22Rv1 (cell line): Measurements from ENCODE around the gene ETDB.
"Not testable (repeated sequence)": the region's sequence is repeated elsewhere in the genome, so short reads cannot be mapped to it uniquely, and the experiment has no call there.

Source experiments
- ZFX ChIP-seq: fragments of 450-650 bp; IDR thresholded peaks from 2 replicates; pipeline ENCODE4 v1.6.1; 2017; ENCODE audit warnings: antibody characterized with exemption, borderline replicate concordance
- TF ChIP-seq, protein P1 (sequence below): fragments of 450-650 bp; IDR thresholded peaks from 2 replicates; pipeline ENCODE4 v1.5.1; 2017; ENCODE audit warnings: mild to moderate bottlenecking

DNA sequence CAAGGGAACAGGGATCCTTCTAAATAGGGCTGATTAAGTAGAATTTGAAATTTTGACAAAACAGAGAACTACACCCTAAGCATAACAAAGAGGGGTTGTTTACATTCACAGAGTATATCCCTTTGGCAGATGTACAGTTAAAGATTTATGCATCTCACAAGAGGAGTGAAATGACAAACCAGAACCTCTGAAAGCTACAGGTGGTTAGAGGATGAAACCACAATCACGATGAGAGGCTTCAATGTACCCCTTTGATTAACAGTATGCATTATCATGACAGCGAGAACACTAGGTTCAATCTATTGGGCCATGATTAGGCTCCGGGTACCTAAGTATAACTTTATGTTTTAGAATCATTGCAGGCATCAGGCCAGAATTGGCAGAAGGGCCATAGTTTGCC is 34.4 kb upstream of the ETDB start:
- TF ChIP-seq, protein P1, sequence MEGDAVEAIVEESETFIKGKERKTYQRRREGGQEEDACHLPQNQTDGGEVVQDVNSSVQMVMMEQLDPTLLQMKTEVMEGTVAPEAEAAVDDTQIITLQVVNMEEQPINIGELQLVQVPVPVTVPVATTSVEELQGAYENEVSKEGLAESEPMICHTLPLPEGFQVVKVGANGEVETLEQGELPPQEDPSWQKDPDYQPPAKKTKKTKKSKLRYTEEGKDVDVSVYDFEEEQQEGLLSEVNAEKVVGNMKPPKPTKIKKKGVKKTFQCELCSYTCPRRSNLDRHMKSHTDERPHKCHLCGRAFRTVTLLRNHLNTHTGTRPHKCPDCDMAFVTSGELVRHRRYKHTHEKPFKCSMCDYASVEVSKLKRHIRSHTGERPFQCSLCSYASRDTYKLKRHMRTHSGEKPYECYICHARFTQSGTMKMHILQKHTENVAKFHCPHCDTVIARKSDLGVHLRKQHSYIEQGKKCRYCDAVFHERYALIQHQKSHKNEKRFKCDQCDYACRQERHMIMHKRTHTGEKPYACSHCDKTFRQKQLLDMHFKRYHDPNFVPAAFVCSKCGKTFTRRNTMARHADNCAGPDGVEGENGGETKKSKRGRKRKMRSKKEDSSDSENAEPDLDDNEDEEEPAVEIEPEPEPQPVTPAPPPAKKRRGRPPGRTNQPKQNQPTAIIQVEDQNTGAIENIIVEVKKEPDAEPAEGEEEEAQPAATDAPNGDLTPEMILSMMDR = not testable (repeated sequence)
- TF ChIP-seq ZFX = not testable (repeated sequence)
